ENCODE measurements around the gene KRT15. TPM values are rescaled to one million over a fixed set of nuclear protein-coding genes. Genes with fewer than 3 reads are reported as not detected.

The KRT15 gene
- total and polyA plus RNA-seq, 9 of the 15 experiments (the other 6 are each of a cell fraction or from before 2014, with no cell fraction given), result 0.28 to 4.4 (median 0.56) TPM

DNA sequence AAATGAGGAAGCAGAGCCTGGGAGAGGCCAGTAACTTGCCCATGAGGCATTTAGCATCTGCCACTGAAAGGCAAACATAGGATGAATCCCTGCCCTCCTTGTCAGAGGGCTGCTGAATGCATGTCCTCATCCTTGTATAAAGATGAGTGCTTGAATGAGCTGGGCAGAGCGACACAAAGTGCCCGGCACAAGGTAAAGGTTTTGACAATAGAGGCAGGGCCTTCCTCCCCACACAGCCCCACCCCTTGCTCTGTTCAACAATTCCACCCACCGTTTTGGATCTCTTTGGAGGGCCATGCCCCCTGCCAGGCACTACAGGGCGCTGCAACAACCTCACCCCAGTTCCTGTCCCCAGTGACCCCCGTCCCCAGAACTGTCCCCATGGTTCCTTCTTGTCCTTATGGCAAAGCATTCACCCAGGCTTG, 10.8 kb upstream of the KRT15 start (continued):
- TF ChIP-seq, protein P1, sequence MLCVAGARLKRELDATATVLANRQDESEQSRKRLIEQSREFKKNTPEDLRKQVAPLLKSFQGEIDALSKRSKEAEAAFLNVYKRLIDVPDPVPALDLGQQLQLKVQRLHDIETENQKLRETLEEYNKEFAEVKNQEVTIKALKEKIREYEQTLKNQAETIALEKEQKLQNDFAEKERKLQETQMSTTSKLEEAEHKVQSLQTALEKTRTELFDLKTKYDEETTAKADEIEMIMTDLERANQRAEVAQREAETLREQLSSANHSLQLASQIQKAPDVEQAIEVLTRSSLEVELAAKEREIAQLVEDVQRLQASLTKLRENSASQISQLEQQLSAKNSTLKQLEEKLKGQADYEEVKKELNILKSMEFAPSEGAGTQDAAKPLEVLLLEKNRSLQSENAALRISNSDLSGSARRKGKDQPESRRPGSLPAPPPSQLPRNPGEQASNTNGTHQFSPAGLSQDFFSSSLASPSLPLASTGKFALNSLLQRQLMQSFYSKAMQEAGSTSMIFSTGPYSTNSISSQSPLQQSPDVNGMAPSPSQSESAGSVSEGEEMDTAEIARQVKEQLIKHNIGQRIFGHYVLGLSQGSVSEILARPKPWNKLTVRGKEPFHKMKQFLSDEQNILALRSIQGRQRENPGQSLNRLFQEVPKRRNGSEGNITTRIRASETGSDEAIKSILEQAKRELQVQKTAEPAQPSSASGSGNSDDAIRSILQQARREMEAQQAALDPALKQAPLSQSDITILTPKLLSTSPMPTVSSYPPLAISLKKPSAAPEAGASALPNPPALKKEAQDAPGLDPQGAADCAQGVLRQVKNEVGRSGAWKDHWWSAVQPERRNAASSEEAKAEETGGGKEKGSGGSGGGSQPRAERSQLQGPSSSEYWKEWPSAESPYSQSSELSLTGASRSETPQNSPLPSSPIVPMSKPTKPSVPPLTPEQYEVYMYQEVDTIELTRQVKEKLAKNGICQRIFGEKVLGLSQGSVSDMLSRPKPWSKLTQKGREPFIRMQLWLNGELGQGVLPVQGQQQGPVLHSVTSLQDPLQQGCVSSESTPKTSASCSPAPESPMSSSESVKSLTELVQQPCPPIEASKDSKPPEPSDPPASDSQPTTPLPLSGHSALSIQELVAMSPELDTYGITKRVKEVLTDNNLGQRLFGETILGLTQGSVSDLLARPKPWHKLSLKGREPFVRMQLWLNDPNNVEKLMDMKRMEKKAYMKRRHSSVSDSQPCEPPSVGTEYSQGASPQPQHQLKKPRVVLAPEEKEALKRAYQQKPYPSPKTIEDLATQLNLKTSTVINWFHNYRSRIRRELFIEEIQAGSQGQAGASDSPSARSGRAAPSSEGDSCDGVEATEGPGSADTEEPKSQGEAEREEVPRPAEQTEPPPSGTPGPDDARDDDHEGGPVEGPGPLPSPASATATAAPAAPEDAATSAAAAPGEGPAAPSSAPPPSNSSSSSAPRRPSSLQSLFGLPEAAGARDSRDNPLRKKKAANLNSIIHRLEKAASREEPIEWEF (CRISPR knock-in tag; IDR thresholded peaks at IDR 0.05), result 0 out of 2 replicates have a peak, but pooled peaks have one; percentile 34
- no peak for TF ChIP-seq ZNF23 (CRISPR knock-in tag; IDR thresholded peaks at IDR 0.05)
- TF ChIP-seq SREBF1 (IDR thresholded peaks at IDR 0.05; ENCODE audit: borderline replicate concordance, low read depth, low read length), result no peak
- TF ChIP-seq, protein P2, sequence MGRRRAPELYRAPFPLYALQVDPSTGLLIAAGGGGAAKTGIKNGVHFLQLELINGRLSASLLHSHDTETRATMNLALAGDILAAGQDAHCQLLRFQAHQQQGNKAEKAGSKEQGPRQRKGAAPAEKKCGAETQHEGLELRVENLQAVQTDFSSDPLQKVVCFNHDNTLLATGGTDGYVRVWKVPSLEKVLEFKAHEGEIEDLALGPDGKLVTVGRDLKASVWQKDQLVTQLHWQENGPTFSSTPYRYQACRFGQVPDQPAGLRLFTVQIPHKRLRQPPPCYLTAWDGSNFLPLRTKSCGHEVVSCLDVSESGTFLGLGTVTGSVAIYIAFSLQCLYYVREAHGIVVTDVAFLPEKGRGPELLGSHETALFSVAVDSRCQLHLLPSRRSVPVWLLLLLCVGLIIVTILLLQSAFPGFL (CRISPR knock-in tag; IDR thresholded peaks at IDR 0.05), result 0 out of 2 replicates have a peak, but pooled peaks have one; percentile 14
- peak; percentile 34; the same call in 1 of the 2 replicates for TF ChIP-seq SPI1 (IDR thresholded peaks at IDR 0.05; ENCODE audit: borderline replicate concordance, low read depth, low read length)
- no peak for TF ChIP-seq SMARCE1 (IDR thresholded peaks at IDR 0.05)
- no peak for TF ChIP-seq ZZZ3 (IDR thresholded peaks at IDR 0.05)
- no peak for TF ChIP-seq XRCC3 (IDR thresholded peaks at IDR 0.05)
- TF ChIP-seq, protein P3, sequence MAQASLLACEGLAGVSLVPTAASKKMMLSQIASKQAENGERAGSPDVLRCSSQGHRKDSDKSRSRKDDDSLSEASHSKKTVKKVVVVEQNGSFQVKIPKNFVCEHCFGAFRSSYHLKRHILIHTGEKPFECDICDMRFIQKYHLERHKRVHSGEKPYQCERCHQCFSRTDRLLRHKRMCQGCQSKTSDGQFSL (CRISPR knock-in tag; IDR thresholded peaks at IDR 0.05), result no peak
- TF ChIP-seq, protein P3 (tag; IDR thresholded peaks at IDR 0.05), result peak in 1 of 2 experiments; percentile 63; a peak in 1 of 4 replicates
- TF ChIP-seq ZNF143 (CRISPR knock-in tag; IDR thresholded peaks at IDR 0.05), result no peak
- TF ChIP-seq, protein P4, sequence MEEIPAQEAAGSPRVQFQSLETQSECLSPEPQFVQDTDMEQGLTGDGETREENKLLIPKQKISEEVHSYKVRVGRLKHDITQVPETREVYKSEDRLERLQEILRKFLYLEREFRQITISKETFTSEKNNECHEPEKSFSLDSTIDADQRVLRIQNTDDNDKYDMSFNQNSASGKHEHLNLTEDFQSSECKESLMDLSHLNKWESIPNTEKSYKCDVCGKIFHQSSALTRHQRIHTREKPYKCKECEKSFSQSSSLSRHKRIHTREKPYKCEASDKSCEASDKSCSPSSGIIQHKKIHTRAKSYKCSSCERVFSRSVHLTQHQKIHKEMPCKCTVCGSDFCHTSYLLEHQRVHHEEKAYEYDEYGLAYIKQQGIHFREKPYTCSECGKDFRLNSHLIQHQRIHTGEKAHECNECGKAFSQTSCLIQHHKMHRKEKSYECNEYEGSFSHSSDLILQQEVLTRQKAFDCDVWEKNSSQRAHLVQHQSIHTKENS (CRISPR knock-in tag; IDR thresholded peaks at IDR 0.05), result no peak
- no peak for TF ChIP-seq KAT7 (CRISPR knock-in tag; IDR thresholded peaks at IDR 0.05; ENCODE audit: borderline replicate concordance)
- TF ChIP-seq POLR2B (IDR thresholded peaks at IDR 0.05; ENCODE audit: low read depth, partially characterized antibody), result no peak
- TF ChIP-seq, protein P5, sequence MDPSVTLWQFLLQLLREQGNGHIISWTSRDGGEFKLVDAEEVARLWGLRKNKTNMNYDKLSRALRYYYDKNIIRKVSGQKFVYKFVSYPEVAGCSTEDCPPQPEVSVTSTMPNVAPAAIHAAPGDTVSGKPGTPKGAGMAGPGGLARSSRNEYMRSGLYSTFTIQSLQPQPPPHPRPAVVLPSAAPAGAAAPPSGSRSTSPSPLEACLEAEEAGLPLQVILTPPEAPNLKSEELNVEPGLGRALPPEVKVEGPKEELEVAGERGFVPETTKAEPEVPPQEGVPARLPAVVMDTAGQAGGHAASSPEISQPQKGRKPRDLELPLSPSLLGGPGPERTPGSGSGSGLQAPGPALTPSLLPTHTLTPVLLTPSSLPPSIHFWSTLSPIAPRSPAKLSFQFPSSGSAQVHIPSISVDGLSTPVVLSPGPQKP (CRISPR knock-in tag; IDR thresholded peaks at IDR 0.05), result no peak
- TF ChIP-seq, protein P6, sequence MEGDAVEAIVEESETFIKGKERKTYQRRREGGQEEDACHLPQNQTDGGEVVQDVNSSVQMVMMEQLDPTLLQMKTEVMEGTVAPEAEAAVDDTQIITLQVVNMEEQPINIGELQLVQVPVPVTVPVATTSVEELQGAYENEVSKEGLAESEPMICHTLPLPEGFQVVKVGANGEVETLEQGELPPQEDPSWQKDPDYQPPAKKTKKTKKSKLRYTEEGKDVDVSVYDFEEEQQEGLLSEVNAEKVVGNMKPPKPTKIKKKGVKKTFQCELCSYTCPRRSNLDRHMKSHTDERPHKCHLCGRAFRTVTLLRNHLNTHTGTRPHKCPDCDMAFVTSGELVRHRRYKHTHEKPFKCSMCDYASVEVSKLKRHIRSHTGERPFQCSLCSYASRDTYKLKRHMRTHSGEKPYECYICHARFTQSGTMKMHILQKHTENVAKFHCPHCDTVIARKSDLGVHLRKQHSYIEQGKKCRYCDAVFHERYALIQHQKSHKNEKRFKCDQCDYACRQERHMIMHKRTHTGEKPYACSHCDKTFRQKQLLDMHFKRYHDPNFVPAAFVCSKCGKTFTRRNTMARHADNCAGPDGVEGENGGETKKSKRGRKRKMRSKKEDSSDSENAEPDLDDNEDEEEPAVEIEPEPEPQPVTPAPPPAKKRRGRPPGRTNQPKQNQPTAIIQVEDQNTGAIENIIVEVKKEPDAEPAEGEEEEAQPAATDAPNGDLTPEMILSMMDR (IDR thresholded peaks at IDR 0.05 in 2 of 3, conservative IDR thresholded peaks at IDR 0.05 in 1 of 3; ENCODE audit: insufficient read depth in 2 of 3, low read depth in 1 of 3, low read length in 3 of 3), result 0 out of 6 replicates have a peak, but pooled peaks of 1 of the 3 experiments have one; percentile 3
- no peak for TF ChIP-seq THRAP3 (IDR thresholded peaks at IDR 0.05; ENCODE audit: borderline replicate concordance)
